ENCODE results near the gene WFS1.

GRCh38 chr4:6337331-6337935 is 67.8 kb downstream of the WFS1 start:
- TF ChIP-seq POLR2A (IDR thresholded peaks at IDR 0.05) (no peak), CTCF (IDR thresholded peaks at IDR 0.05) (no peak), POLR2AphosphoS5 (IDR thresholded peaks at IDR 0.05; ENCODE audit: insufficient read depth in 1 of 2, low read depth in 1 of 2) (no peak)
